ENCODE results near the gene CELF6. TPM values are rescaled to one million over a fixed set of nuclear protein-coding genes. Genes with fewer than 3 reads are reported as not detected.

CELF6 gene
- total and polyA plus RNA-seq, 7 experiments from 2014 or later: 0.10 to 5.7 (median 2.9) TPM

DNA sequence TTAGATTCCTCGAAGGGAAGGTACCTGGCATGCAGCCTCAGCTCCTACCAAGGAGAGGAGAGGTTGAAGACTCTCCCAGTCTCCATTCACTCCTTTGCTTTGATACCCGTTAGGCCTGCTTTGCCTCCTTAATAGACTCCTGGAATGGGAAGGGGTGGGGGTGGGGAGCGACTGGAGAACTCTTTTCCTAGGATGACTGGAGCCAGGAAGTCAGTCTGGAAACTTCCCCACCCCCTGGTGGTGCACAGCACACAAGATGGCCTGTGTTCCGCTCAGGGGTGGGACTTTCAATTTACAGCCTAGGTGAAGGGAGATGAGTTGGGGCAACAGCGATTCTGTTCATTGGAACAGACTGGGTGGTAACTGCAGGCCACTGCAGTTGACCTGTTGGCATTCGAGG, 21.4 kb upstream of the CELF6 start:
- no peaks in the 10 kb centered on the region for H3K9me3 ChIP-seq (ENCODE audit: control insufficient read depth in 2 of 3, low read length in 3 of 3)
- POLR2A ChIA-PET: interaction anchor here (0.6 kb wide), 1 partner anchor 753 kb away, joined by 3 read pairs; no protein-coding TSS in a partner anchor
- H3K9me3 Mint-ChIP-seq: no peaks in the 10 kb centered on the region
- peaks cover 2 to 44% (median 22%) of the 10 kb centered on the region in 5 donors for H3K36me3 Mint-ChIP-seq
- H3K27ac Mint-ChIP-seq: no peak overlapping the region
- no peak overlapping the region for H3K4me3 Mint-ChIP-seq
- no peaks in the 10 kb centered on the region for H3K27me3 ChIP-seq (ENCODE audit: control insufficient read depth in 2 of 2, insufficient read depth in 2 of 2, low read length in 2 of 2)
- CTCF ChIA-PET: no interaction called here
- H3K4me3 ChIP-seq (ENCODE audit: low read length): no peak overlapping the region
- no peaks in the 10 kb centered on the region for H3K27me3 Mint-ChIP-seq
- ATAC-seq (no peak), DNase-seq (no peak)
- no peaks in the 10 kb centered on the region for H3K4me1 ChIP-seq (ENCODE audit: control insufficient read depth in 2 of 2, insufficient read depth in 2 of 2, low read length in 2 of 2)
- H3K27ac ChIP-seq (ENCODE audit: low read depth, low read length): no peak overlapping the region
- peaks cover 0 to 6% (median 0%) of the 10 kb centered on the region in 7 donors for H3K4me1 Mint-ChIP-seq
- intact Hi-C loops (cut with micrococcal nuclease): loop anchor here in 1 of 2 donors (5.0 to 10.0 kb wide), 2 partner anchors 246 to 333 kb away; no protein-coding TSS in a partner anchor
- H3K36me3 ChIP-seq (ENCODE audit: control insufficient read depth in 2 of 3, insufficient read depth in 3 of 3, low read length in 3 of 3): peaks cover 0 to 51% (median 15%) of the 10 kb centered on the region in 3 experiments

DNA sequence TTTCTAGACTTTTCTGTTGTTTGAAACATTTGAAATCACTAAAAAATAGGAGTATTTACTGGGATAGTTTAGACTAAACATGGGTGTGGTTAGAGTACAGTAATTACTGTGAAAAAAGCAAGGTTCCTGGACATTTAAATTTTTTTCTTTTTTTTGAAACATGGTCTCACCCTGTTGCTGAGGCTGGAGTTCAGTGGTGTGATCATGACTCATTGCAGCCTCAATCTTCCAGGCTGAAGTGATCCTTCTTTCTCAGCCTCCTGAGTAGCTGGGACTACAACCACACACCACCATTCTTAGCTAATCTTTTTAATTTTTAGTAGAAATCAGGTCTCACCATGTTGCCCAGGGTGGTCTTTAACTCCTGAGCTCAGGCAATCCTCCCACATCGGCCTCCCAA, 20.4 kb upstream of the CELF6 start:
- H3K27me3 ChIP-seq (ENCODE audit: control insufficient read depth in 2 of 2, insufficient read depth in 2 of 2, low read length in 2 of 2): no peaks in the 10 kb centered on the region
- H3K4me1 Mint-ChIP-seq: peaks cover 0 to 6% (median 0%) of the 10 kb centered on the region in 7 donors
- no peak overlapping the region for H3K4me3 Mint-ChIP-seq
- DNase-seq: no peak
- H3K9me3 Mint-ChIP-seq: peaks cover 0 to under 1% (median 0%) of the 10 kb centered on the region in 11 donors
- H3K27me3 Mint-ChIP-seq: no peaks in the 10 kb centered on the region
- H3K36me3 ChIP-seq (ENCODE audit: control insufficient read depth in 2 of 3, insufficient read depth in 3 of 3, low read length in 3 of 3): peaks cover 0 to 41% (median 7%) of the 10 kb centered on the region in 3 experiments
- H3K27ac Mint-ChIP-seq: peak overlapping the region in 2 of 9 donors; percentile 4 to 33
- CTCF ChIA-PET: no interaction called here
- H3K4me3 ChIP-seq (ENCODE audit: low read length): no peak overlapping the region
- intact Hi-C loops (cut with micrococcal nuclease): loop anchor here in 1 of 2 donors (5.0 to 10.0 kb wide), 2 partner anchors 247 to 334 kb away; no protein-coding TSS in a partner anchor
- no peak for ATAC-seq
- POLR2A ChIA-PET: no interaction called here
- H3K27ac ChIP-seq (ENCODE audit: low read depth, low read length): no peak overlapping the region
- H3K4me1 ChIP-seq (ENCODE audit: control insufficient read depth in 2 of 2, insufficient read depth in 2 of 2, low read length in 2 of 2): no peaks in the 10 kb centered on the region
- peaks cover 2 to 37% (median 22%) of the 10 kb centered on the region in 5 donors for H3K36me3 Mint-ChIP-seq
- H3K9me3 ChIP-seq (ENCODE audit: control insufficient read depth in 2 of 3, low read length in 3 of 3): no peaks in the 10 kb centered on the region

GRCh38 chr15:72339777-72340177, 19.8 kb upstream of the CELF6 start:
- H3K27me3 ChIP-seq (ENCODE audit: control insufficient read depth in 2 of 2, insufficient read depth in 2 of 2, low read length in 2 of 2): no peaks in the 10 kb centered on the region
- DNase-seq (no peak), ATAC-seq (peak; percentile 67)
- H3K9me3 ChIP-seq (ENCODE audit: control insufficient read depth in 2 of 3, low read length in 3 of 3): no peaks in the 10 kb centered on the region
- H3K4me3 ChIP-seq (ENCODE audit: low read length): no peak overlapping the region
- Mint-ChIP-seq H3K27ac (peak overlapping the region in 2 of 9 donors; percentile 4 to 23), H3K9me3 (peaks cover 0 to 7% (median 0%) of the 10 kb centered on the region in 11 donors), H3K4me1 (peaks cover 0 to 6% (median 0%) of the 10 kb centered on the region in 7 donors), H3K36me3 (peaks cover 2 to 41% (median 24%) of the 10 kb centered on the region in 5 donors), H3K4me3 (no peak overlapping the region), H3K27me3 (no peaks in the 10 kb centered on the region)
- ChIA-PET CTCF (no interaction called here), POLR2A (no interaction called here)
- peaks cover 0 to 35% (median 5%) of the 10 kb centered on the region in 3 experiments for H3K36me3 ChIP-seq (ENCODE audit: control insufficient read depth in 2 of 3, insufficient read depth in 3 of 3, low read length in 3 of 3)
- no peak overlapping the region for H3K27ac ChIP-seq (ENCODE audit: low read depth, low read length)
- intact Hi-C loops (cut with micrococcal nuclease): loop anchor here in 1 of 2 donors (5.0 to 10.0 kb wide), 2 partner anchors 248 to 335 kb away; no protein-coding TSS in a partner anchor
- H3K4me1 ChIP-seq (ENCODE audit: control insufficient read depth in 2 of 2, insufficient read depth in 2 of 2, low read length in 2 of 2): no peaks in the 10 kb centered on the region

DNA sequence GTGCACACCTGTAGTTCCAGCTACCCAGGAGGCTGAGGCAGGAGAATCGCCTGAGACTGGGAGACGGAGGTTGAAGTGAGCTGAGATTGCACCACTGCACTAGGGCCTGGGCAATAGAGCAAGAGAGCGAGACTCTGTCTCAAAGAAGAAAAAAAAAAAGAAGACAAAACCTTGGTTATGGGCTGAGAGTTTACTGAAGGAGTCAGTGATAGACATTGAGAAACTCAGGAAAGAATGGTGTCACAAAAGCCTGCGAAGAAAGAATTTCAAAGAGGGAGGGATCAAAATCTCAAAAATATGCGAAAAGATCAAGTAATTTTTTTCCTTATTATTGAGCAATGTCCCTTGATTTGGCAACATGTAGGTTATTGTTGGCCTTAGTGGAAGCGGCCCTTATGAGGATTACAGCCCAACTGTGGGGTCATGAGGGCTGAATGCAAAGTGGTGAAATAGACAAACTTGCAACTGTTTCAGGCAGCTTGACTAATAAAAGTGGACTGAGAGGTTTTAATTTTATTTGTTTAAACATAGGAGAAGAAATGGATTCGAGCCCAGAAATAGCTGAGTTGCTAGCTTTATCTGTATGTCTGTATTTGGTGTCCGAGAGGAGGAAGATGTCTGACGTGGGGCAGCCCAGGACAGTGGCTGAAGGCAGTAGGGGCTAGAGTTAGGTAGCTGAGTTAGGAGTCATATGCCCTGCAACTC, 18.8 kb upstream of the CELF6 start:
- CTCF ChIA-PET: interaction anchor here (0.6 kb wide), 1 partner anchor 64 kb away, joined by 3 read pairs; no protein-coding TSS in a partner anchor
- POLR2A ChIA-PET: no interaction called here
- Histone ChIP-seq H3K27me3 (ENCODE audit: control insufficient read depth in 2 of 2, insufficient read depth in 2 of 2, low read length in 2 of 2) (no peaks in the 10 kb centered on the region), H3K36me3 (ENCODE audit: control insufficient read depth in 2 of 3, insufficient read depth in 3 of 3, low read length in 3 of 3) (peaks cover 0 to 25% (median 0%) of the 10 kb centered on the region in 3 experiments), H3K4me1 (ENCODE audit: control insufficient read depth in 2 of 2, insufficient read depth in 2 of 2, low read length in 2 of 2) (no peaks in the 10 kb centered on the region), H3K9me3 (ENCODE audit: control insufficient read depth in 2 of 3, low read length in 3 of 3) (no peaks in the 10 kb centered on the region), H3K27ac (ENCODE audit: low read depth, low read length) (no peak overlapping the region), H3K4me3 (ENCODE audit: low read length) (no peak overlapping the region)
- H3K4me3 Mint-ChIP-seq: no peak overlapping the region
- intact Hi-C loops (cut with micrococcal nuclease): no loop called here
- DNase-seq: no peak
- H3K9me3 Mint-ChIP-seq: peaks cover 0 to 11% (median 0%) of the 10 kb centered on the region in 11 donors
- ATAC-seq: no peak
- H3K27ac Mint-ChIP-seq: peak overlapping the region in 1 of 9 donors; percentile 28
- H3K4me1 Mint-ChIP-seq: peaks cover 0 to 6% (median 0%) of the 10 kb centered on the region in 7 donors
- H3K36me3 Mint-ChIP-seq: peaks cover 2 to 43% (median 31%) of the 10 kb centered on the region in 5 donors
- H3K27me3 Mint-ChIP-seq: no peaks in the 10 kb centered on the region

DNA sequence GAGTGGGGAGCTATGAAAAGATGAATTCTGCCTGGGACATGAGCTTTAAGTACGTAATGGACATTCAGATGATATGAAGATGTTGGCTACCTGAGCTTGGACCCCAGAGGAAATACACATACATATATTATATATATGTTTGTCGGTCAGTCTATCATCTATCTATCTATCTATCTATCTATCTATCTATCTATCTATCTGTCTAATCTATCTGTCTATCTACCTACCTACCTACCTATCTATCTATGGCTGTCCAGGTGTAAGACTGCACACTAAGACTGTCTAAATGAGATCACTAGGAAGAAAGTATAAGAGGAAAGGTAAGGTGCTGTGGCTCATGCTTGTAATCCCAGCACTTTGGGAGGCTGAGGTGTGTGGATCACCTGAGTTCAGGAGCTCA, 18.2 kb upstream of the CELF6 start:
- Histone ChIP-seq H3K4me3 (ENCODE audit: low read length) (no peak overlapping the region), H3K27ac (ENCODE audit: low read depth, low read length) (no peak overlapping the region), H3K4me1 (ENCODE audit: control insufficient read depth in 2 of 2, insufficient read depth in 2 of 2, low read length in 2 of 2) (no peaks in the 10 kb centered on the region), H3K9me3 (ENCODE audit: control insufficient read depth in 2 of 3, low read length in 3 of 3) (no peaks in the 10 kb centered on the region), H3K27me3 (ENCODE audit: control insufficient read depth in 2 of 2, insufficient read depth in 2 of 2, low read length in 2 of 2) (no peaks in the 10 kb centered on the region), H3K36me3 (ENCODE audit: control insufficient read depth in 2 of 3, insufficient read depth in 3 of 3, low read length in 3 of 3) (peaks cover 0 to 24% (median 0%) of the 10 kb centered on the region in 3 experiments)
- no peaks in the 10 kb centered on the region for H3K27me3 Mint-ChIP-seq
- peaks cover 0 to 6% (median 0%) of the 10 kb centered on the region in 7 donors for H3K4me1 Mint-ChIP-seq
- intact Hi-C loops (cut with micrococcal nuclease): no loop called here
- H3K4me3 Mint-ChIP-seq: no peak overlapping the region
- POLR2A ChIA-PET: no interaction called here
- H3K9me3 Mint-ChIP-seq: peaks cover 0 to 11% (median 0%) of the 10 kb centered on the region in 11 donors
- peaks cover 2 to 40% (median 31%) of the 10 kb centered on the region in 5 donors for H3K36me3 Mint-ChIP-seq
- ATAC-seq (no peak), DNase-seq (no peak)
- peak overlapping the region in 1 of 9 donors; percentile 28 for H3K27ac Mint-ChIP-seq
- CTCF ChIA-PET: interaction anchor here (0.6 kb wide), 1 partner anchor 65 kb away, joined by 3 read pairs; no protein-coding TSS in a partner anchor

GRCh38 chr15:72334842-72335241, 14.9 kb upstream of the CELF6 start:
- no peaks in the 10 kb centered on the region for H3K4me1 ChIP-seq (ENCODE audit: control insufficient read depth in 2 of 2, insufficient read depth in 2 of 2, low read length in 2 of 2)
- POLR2A ChIA-PET: no interaction called here
- CTCF ChIA-PET: no interaction called here
- H3K9me3 ChIP-seq (ENCODE audit: control insufficient read depth in 2 of 3, low read length in 3 of 3): no peaks in the 10 kb centered on the region
- no peak for ATAC-seq
- H3K4me3 Mint-ChIP-seq: no peak overlapping the region
- intact Hi-C loops (cut with micrococcal nuclease): no loop called here
- peaks cover 0 to 8% (median 0%) of the 10 kb centered on the region in 3 experiments for H3K36me3 ChIP-seq (ENCODE audit: control insufficient read depth in 2 of 3, insufficient read depth in 3 of 3, low read length in 3 of 3)
- peaks cover 0 to 11% (median 0%) of the 10 kb centered on the region in 11 donors for H3K9me3 Mint-ChIP-seq
- no peak overlapping the region for H3K4me3 ChIP-seq (ENCODE audit: low read length)
- peaks cover 0 to 2% (median 0%) of the 10 kb centered on the region in 7 donors for H3K4me1 Mint-ChIP-seq
- DNase-seq: no peak
- H3K36me3 Mint-ChIP-seq: peaks cover 2 to 44% (median 34%) of the 10 kb centered on the region in 5 donors
- no peak overlapping the region for H3K27ac ChIP-seq (ENCODE audit: low read depth, low read length)
- no peaks in the 10 kb centered on the region for H3K27me3 Mint-ChIP-seq
- H3K27me3 ChIP-seq (ENCODE audit: control insufficient read depth in 2 of 2, insufficient read depth in 2 of 2, low read length in 2 of 2): no peaks in the 10 kb centered on the region
- no peak overlapping the region for H3K27ac Mint-ChIP-seq

Data from naive thymus-derived CD4-positive, alpha-beta T cell (primary cell).